Measurements from ENCODE around the gene TP53TG5. TPM values are rescaled to one million over a fixed set of nuclear protein-coding genes. Genes with fewer than 3 reads are reported as not detected.

TP53TG5 gene
- polyA plus RNA-seq, 3 donors, result 1.0 to 1.6 (median 1.2) TPM

DNA sequence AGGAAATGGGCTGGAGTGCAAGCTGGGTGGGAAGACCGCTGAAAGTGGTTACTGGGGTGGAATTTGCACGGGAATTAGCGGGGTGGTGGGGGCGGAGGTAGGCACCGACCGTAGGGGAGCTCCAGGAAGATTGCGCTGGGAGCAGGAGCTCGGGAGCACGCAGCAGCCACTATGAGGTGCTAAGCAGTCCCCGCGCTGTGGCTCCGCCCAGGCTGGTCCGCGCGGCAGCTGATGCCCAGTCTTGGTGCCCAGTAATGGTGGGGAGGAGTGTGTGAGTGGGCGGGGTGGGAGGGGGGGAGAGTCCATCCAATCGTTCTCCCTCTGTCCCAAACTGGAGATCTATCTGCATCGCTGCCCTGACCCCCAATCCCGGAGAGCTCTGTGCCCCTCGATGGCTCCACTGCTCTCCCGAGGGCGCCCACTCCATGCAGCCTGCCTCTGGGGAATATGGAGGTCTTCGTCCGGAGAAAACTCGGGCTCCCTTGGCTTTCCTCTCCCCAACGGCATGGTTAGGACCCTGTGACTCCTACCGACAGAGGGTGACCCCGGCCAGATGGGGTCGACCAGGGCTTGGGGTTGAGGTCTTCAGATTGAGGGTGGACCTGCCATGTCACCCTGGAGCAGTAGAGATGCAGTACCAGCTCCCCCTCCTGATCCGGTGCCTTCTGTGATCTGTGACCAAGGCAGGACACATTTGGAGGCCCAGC is 5.3 kb downstream of the TP53TG5 start:
- DNase-seq (ENCODE audit: extremely low read depth in 1 of 11, low read depth in 9 of 11, low spot score in 4 of 11), result no peak

DNA sequence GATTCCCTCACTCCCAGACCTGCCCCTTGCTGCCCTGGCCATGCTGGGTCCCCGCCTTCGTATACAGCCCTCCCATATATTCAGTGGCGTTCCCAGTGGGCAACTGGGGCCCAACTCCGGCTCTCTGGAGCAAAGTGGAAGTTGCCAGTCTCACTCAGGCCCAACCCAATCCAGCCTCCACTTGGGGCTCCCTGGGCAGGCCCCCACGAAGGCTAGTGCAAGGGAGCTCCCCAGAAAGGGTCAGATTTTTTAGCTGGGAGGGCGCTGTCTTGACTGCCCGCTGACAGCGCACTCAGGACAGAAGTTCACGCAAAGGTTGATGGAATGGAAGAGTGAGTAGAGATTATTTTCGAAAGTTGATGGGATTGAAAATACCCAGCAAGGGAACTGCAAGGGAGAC is 5.9 kb downstream of the TP53TG5 start:
- no peak for DNase-seq (ENCODE audit: extremely low read depth in 1 of 11, low read depth in 9 of 11, low spot score in 4 of 11)

DNA sequence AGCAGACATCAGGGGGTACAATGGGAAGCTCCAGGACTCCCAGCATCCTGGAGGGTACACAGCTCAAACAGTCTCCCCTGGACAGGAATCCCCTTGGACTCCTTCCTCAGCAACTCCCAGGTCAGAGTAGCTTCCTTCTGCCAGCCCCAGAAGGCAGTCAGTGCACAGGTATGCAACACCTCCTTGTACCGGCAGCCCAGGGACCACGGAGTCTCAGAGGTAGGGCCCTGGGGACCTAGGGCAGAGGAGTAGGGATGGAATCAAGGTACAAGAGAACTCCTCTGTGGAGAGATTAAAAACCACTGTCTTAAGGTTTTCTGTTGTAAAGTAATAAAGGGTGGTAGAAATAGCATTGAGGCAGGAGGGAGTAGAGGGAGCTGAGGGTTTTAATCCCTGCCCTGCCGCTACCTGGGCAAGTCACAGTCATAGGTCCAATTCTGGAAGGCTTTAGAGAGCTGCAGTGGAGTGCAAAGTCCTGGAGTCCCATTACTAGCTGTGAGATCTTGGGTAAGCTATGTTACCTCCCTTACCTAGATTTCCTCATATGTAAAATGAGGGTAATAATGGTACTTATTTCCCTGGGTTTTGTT is 7.5 kb downstream of the TP53TG5 start:
- no peak for DNase-seq (ENCODE audit: extremely low read depth in 1 of 11, low read depth in 9 of 11, low spot score in 4 of 11)

DNA sequence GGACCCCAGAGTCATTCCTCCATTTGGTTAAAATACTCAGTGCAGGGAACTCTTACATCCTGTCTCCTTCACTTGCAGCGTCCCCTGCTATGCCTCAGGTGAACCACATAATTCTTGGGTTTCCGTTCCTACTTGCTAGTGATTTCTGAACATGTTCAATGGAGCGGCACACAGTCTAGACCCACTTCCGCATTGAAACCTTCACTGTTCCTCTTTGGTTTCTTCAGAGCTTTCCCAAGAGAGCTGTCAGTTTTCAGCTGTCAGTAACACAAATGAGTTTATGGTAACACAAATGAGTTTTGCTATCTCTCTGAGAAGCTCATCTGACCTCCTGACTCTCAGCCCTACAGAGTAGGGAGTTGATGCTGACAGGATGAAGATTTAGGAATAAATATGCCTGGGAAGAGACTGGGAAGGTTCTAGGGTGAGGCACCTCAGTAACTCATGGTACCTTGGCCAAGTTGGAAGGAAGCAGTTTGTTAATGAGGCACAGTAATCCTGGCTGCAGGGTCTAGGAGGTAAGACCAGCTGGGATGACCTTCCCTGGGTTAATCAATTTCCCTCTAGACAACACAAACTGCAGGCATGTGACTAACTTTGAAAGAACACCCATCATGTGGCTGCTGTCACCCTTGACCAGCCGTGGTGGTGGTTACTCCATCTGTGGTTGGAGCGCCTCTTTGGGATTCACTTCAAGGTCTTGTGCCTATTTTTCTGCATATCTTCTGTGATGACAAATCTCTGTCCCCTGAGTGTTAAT is 9.7 kb downstream of the TP53TG5 start:
- DNase-seq (ENCODE audit: extremely low read depth in 1 of 11, low read depth in 9 of 11, low spot score in 4 of 11), result no peak

DNA sequence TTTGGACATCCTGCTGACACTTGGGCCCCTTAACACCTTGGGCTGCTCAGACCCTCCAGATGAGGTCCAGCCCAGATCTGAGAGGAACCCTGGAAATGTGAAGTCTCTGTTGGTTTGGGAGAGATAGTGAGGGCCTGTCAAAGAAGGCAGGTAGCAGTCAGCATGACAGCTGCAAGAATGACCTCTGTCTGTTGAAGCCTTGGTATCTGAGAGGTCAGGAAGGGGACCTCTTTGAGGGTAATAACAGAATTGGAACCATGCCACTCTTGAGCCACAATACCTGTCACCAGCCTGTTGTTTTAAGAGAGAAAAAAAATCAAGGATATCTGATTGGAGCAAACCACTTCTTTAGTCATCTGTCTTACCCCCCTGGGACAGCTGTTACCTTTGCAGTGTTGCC is 11.0 kb downstream of the TP53TG5 start:
- DNase-seq (ENCODE audit: extremely low read depth in 1 of 11, low read depth in 9 of 11, low spot score in 4 of 11), result no peak

DNA sequence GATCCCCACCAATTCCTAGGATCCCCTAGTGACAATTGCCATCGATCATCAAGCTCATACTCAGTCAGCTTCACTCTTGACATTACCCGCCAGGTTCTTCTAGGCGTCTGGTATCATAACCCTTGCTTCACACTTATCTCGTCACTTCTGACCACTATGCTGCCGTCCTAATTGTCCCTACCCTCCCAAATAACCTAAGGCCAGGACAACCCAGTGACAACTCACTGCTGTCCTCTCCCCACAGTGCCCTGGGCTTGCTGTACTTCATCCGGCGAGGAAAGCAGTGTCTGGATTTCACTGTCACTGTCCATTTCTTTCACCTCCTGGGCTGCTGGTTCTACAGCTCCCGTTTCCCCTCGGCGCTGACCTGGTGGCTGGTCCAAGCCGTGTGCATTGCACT is 11.5 kb downstream of the TP53TG5 start:
- DNase-seq (ENCODE audit: extremely low read depth in 1 of 11, low read depth in 9 of 11, low spot score in 4 of 11), result no peak

DNA sequence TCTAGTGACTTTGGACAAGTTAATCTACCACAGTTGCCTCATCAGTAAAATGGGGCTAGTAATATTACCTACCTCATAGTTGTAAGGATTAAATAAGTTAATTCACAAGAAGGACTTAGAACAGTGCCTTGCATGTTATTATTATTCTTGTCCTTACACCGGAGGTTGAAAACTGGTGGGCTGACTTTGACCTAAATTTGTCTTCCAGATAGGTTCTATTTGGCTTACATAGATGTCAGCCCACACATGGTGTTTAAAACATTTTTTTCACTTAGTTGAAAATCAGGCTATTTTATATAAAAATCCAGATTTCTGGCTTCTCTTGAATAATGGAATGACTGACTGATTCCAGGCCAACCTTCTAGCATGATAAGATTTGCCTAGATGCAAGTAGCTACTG is 11.9 kb downstream of the TP53TG5 start:
- DNase-seq (ENCODE audit: extremely low read depth in 1 of 11, low read depth in 9 of 11, low spot score in 4 of 11), result no peak

DNA sequence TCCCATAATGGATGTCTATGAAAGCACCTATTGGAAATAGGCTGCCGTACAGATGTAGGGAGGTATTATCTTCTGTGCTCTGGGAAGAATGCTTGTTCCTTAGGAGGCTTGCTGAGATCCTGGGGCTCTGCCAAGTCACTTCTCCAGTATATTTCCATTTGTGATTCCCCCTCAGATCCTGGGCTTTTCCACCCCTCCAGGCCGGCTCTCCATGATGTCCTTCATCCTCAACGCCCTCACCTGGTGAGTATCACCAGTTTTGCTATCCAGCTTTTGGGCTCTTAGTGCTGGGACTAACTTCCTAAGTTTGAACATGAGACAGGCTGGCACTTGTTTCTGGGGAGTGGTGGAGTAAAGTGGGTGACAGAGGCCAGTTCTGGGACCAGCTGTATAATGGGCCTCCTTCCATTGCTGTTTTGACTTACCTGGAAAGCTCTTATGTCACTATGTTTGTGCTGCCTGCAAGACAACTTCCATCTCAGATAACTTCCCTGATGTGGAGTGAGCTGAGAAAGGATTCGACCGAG is 12.6 kb downstream of the TP53TG5 start:
- no peak for DNase-seq (ENCODE audit: extremely low read depth in 1 of 11, low read depth in 9 of 11, low spot score in 4 of 11)

DNA sequence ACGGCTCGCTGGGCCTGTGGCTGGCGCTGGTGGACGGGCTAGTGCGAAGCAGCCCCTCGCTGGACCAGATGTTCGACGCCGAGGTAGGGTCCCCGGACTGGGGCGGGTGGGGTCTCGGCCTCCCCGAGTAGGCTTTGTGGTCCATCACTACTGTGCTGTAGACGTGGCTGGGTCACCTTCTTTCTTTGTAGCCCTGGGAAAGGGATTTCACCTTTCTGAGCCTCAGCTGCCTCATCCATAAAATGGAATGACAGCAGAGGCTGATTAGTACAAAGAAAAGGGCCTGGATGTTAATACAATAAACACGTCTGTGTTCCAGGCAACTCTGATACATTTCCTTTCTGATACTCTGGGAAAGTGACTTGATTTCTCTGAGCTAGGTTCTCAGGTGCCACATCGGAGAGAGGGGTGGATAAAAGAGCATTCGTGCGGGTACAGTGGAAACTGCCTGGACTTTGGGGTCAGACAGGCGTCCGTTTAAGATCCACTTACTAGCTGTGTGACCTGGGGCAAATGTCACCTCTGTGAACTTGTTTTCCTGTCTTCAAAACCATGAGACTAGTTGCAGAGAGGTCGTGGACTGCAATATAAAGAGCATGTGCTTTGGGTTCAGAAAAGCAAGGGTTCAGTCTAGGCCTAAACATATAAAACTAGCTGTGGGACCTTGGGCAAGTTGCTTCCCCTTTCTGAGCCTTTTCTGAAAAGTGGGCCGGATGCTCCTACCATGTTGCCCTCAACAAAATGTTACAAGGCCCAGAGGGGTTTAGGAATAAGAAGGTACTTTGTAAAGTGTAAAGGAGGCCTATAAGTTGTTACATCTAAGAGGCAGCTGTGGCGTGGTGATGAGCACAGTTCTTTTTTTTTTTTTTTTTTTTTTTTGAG is 14.3 kb downstream of the TP53TG5 start:
- DNase-seq (ENCODE audit: extremely low read depth in 1 of 11, low read depth in 9 of 11, low spot score in 4 of 11), result no peak

DNA sequence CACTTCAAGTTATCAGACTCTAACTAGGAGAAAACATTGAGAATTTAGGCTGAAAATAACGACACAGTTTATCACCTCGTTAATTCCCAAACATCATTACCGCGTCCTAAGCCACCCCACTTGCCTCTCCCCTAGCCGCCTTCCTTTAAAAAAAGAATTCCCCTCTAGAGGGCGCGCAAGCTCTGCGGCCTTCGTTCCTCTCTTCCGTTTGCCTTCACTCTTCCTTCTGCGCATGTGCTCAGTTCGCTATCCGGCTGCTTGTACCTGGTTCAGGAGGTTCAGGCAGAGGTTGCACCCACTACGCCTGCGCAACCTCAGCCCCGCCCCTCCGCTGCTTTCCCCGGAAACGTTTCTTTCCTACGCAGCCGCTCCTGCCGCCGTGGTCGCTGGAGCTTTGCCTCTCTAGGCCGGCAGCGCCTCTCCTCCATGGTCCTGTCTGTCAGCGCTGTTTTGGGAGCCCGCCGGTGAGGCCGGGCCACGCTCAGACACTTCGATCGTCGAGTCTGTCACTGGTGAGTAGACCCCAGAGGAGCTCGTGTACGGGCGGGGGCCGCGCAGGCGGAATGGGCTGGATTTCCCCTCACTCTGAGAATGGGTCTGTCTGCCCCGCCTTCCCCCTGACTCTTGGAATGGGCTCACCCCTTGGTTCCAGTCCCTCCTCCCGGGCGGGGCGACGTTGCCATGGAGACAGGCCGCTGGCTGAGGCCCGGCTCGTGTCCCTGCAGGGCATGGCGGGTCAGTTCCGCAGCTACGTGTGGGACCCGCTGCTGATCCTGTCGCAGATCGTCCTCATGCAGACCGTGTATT is 15.1 kb downstream of the TP53TG5 start, which contains the start of gene SYS1:
Gene SYS1, plus strand, starts transcription at position 353 of the 807 bp plus-strand sequence. Its CDS starts 376 bp downstream, at position 729.
- peak; percentile 97 to 99 (median 98) for DNase-seq (ENCODE audit: extremely low read depth in 1 of 11, low read depth in 9 of 11, low spot score in 4 of 11)

DNA sequence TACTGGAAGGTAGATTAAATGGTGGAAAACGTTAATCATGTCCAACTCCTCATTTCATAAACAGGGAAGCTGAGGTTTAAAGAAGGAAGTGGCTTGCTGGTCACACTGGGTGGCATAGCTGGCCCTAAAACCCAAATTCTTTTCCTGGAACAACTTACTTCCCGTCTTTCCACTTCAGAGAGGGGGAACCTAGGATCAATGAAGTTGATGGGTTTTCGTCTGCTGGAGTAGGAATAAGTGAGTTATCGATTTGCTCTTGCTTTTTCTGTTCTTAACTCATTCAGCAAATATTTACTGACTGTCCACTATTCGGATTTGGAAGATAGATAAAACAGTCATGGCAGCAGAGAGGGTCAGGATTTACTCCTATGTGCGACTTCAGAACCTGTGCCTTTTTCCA is 16.3 kb downstream of the TP53TG5 start:
- no peak for DNase-seq (ENCODE audit: extremely low read depth in 1 of 11, low read depth in 9 of 11, low spot score in 4 of 11)

DNA sequence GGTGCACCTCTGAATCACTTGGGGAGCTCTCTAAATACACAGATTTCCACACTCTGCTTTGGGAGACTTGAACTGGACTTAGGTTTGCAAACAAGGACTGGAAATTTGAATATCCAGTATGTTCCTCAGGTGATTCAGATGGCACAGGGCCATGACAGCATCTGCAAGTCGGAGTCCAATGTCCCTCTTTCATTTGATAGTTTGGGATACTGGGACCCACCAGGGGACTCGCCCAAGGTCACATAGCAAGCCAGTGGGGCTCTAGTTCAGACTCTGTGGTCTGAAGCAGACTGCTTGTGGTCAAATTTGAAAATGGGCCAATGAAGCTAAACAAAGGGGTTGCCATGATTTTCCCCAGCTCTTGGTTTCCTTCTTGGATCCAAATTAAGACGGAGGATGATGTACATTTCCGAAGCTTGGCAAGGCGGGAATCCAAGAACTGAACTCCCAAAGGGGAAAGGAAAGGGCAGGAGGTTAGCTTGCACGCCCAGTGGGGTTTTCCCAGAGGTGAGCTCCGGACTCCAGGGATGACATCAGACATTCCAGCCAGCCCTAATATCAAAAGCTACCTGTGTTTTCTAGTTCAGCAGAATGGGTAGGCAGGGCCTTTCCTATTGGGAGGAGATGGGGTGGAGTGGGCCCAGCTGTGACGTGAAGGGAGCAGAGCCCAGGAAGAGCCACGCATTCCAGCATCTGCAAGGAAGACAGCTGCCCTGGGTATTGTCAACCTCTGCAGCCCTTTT is 18.5 kb downstream of the TP53TG5 start:
- DNase-seq (ENCODE audit: extremely low read depth in 1 of 11, low read depth in 9 of 11, low spot score in 4 of 11), result no peak

DNA sequence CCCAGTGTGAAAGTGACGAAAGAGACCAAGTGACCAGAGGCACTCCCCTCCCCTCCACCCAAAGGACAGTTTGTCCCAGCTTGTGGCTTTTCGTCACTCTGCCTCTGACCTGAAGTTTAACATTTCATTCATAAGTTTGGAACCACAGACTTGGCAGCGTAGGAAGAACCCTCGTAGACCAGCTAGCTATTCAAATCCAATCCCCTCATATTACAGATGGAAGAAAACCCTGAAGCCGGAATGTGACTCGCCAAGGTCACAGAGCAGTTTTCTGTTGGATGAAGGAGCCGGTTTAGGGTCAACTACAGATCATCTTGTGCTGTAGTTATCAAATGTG is 19.1 kb downstream of the TP53TG5 start:
- DNase-seq (ENCODE audit: extremely low read depth in 1 of 11, low read depth in 9 of 11, low spot score in 4 of 11), result no peak

DNA sequence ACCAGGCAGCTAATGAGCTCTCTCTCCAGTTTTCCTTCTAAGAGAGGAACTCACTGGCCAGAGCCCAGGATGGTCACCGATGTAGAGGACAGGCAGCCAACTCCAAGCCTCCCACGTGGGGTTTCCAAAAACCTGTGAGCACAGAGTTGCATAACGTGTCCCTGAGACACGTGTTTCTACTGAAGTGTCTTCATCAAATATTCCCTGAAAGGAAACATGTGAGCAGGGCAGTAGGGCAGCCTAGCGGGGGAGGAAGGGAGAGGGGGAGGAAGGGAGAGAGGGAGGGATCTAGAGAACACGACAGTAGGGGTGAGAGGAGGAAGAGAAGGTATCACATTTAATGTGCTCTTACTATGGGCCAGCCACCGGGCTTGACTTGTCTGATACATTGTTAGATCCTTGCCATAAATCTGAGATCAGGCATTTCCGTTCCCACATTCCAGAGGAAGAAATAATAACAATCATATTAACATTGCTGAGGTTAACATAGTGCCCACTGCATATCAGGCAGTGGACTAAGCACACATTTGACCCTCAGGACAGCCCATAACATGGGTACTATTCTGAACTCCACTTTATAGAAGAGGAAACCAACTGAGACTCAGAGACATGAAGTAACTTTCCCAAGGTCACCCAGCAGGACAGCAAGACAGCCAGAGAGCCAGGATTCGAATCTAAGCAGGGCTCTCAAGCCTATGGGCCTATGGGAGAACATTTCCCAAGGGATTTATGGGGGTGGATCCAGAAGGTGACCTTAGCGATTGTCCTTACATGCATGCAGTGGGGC is 19.6 kb downstream of the TP53TG5 start:
- no peak for DNase-seq (ENCODE audit: extremely low read depth in 1 of 11, low read depth in 9 of 11, low spot score in 4 of 11)

DNA sequence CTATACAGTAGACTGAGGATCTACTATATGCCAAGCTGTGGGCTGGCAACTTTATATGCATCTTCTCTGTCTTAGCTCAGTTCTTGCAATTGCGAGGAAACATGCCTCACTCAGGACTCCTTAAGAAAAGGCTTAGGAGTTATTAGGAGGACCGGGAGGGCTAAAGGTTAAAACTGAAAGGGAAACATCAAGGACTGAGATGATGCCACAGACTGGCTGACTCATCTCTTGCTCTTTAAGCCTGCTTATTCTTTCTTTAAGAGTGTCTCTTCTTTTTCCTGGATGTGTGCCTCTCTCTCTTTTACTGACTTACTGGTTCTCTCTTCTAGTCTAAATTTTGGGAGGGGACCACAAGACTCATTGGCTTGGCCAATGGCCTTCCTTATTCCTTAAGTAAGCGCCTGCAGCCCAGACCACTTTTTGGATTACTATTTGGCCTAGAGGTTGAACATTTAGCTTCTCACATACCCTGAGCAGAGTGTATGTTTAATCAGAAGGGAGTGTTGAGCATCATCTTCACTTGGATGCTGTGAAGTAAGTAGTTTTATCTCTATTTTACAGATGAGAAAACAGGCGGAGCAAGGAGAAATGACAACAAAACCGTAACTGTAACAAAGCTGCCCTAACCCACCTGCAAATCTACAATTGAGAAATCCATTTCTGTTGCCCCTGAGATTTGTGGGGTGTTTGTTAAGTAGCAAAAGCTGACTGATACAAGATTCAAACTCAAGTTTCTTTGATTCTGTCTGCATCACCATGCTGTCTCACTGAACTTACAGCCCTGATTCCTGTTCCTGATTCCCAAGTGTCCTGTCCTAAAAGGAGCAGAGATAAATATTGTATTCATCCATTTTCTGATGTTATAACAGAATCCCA is 22.7 kb downstream of the TP53TG5 start:
- no peak for DNase-seq (ENCODE audit: extremely low read depth in 1 of 11, low read depth in 9 of 11, low spot score in 4 of 11)
